Peyer's patch (tissue), 4 donors: ENCODE measurements around the gene SLC6A16. TPM values are rescaled to one million over a fixed set of nuclear protein-coding genes. Genes with fewer than 3 reads are reported as not detected.

Experiments
- DNase-seq, 3 donors: peaks; one replicate each; pipeline ENCODE4 v3.0.0-alpha.2; 2017 to 2019
- H3K27ac ChIP-seq, 4 donors: fragments of 200-600 bp; sonication (generic); one replicate each; pipeline ENCODE4 v1.5.1; 2016 to 2019
- H3K27me3 ChIP-seq, 2 donors: fragments of 200-600 bp; sonication (generic); one replicate each; pipeline ENCODE4 v1.5.1; 2019
- H3K36me3 ChIP-seq, 3 donors: fragments of 200-600 bp; sonication (generic); one replicate each; pipeline ENCODE4 v1.5.1; 2016 to 2019
- H3K4me1 ChIP-seq, 4 donors: fragments of 200-600 bp; sonication (generic); one replicate each; pipeline ENCODE4 v1.5.1; 2016 to 2019
- H3K4me3 ChIP-seq, 4 donors: fragments of 200-600 bp; sonication (generic); 1 replicate in 3 of 4; 2 replicates in 1 of 4; pipeline ENCODE4 v1.5.1; 2016 to 2019; ENCODE audit warnings: mild to moderate bottlenecking in 1 of 4
- H3K9me3 ChIP-seq, 4 donors: fragments of 200-600 bp; sonication (generic); one replicate each; pipeline ENCODE4 v1.5.1; 2016 to 2019; ENCODE audit warnings: mild to moderate bottlenecking in 1 of 4
- POLR2A ChIP-seq, 2 donors: fragments of 450-650 bp; IDR thresholded peaks; one replicate each; pipeline ENCODE4 v1.5.1; 2017; ENCODE audit warnings: antibody characterized with exemption in 2 of 2, mild to moderate bottlenecking in 2 of 2, moderate library complexity in 2 of 2
- total RNA-seq, 4 donors: library from RNA; depleted of rRNA; stranded (reverse); fragments of >200 nt; gene quantifications; one replicate each; pipeline ENCODE4 v1.1.0, GENCODE V29; 2016
- TF ChIP-seq, protein P1 (sequence below), 6 experiments: fragments of 450-650 bp in 4 of 6; fragments of 200-600 bp in 2 of 6; sonication (generic) in 1 of 6; IDR thresholded peaks; one replicate each; pipeline ENCODE4 v1.5.1; 2017 to 2019; ENCODE audit warnings: antibody characterized with exemption in 6 of 6, mild to moderate bottlenecking in 3 of 6, moderate library complexity in 1 of 6

Gene SLC6A16
- total RNA-seq, 4 donors from 2014 or later = 0.27 to 5.8 TPM; not detected in 2

DNA sequence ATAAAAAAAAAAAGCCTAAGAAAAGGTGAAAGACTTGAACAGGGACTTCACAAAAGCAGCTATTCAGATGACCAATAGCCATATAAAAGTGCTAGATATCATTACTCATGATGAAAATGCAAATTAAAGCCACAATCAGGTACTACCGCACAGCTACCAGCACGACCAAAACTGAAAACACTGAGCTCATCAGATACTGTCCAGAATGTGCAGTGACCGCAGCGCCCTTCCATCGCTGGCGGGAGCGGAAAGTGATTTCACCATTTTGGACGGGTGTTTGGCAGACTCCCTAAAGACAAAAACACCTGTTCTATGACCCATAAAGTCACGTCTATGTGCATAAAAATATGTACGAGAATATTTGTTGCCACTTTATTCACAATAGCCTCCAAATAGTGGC lies 60.7 kb downstream of the SLC6A16 start:
- no peaks in the 10 kb centered on the region for H3K36me3 ChIP-seq
- H3K27me3 ChIP-seq = no peaks in the 10 kb centered on the region
- no peaks in the 10 kb centered on the region for H3K4me1 ChIP-seq
- H3K9me3 ChIP-seq = peaks cover 0 to 16% (median 4%) of the 10 kb centered on the region in 4 donors
- no peak overlapping the region for H3K27ac ChIP-seq
- H3K4me3 ChIP-seq = no peak overlapping the region
- TF ChIP-seq, protein P1, sequence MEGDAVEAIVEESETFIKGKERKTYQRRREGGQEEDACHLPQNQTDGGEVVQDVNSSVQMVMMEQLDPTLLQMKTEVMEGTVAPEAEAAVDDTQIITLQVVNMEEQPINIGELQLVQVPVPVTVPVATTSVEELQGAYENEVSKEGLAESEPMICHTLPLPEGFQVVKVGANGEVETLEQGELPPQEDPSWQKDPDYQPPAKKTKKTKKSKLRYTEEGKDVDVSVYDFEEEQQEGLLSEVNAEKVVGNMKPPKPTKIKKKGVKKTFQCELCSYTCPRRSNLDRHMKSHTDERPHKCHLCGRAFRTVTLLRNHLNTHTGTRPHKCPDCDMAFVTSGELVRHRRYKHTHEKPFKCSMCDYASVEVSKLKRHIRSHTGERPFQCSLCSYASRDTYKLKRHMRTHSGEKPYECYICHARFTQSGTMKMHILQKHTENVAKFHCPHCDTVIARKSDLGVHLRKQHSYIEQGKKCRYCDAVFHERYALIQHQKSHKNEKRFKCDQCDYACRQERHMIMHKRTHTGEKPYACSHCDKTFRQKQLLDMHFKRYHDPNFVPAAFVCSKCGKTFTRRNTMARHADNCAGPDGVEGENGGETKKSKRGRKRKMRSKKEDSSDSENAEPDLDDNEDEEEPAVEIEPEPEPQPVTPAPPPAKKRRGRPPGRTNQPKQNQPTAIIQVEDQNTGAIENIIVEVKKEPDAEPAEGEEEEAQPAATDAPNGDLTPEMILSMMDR (IDR thresholded peaks at IDR 0.05) = no peak
- no peak for TF ChIP-seq POLR2A (IDR thresholded peaks at IDR 0.05)
- DNase-seq = no peak

DNA sequence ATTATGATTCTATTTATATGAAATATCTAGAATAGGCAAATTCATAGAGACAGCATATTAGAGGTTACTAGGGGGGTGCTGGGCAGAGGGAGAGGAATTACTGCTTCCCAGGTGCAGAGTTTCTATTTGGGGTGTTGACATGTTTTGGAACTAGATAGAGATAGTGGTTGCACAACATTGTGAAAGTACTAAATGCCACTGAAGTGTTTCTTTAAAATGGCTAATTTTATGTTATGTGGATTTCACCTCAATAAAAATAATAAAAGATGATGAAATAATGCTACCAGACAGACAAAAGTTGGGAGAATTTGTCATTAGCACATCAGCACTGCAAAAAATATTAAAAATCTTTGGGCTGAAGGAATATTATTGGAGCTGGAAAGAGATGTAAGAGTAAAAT lies 63.4 kb downstream of the SLC6A16 start:
- Histone ChIP-seq H3K27ac (no peak overlapping the region), H3K36me3 (no peaks in the 10 kb centered on the region), H3K4me1 (no peaks in the 10 kb centered on the region), H3K4me3 (no peak overlapping the region), H3K9me3 (peaks cover 0 to 26% (median 10%) of the 10 kb centered on the region in 4 donors), H3K27me3 (no peaks in the 10 kb centered on the region)
- no peak for DNase-seq
- TF ChIP-seq, protein P1 (IDR thresholded peaks at IDR 0.05) = no peak
- no peak for TF ChIP-seq POLR2A (IDR thresholded peaks at IDR 0.05)

DNA sequence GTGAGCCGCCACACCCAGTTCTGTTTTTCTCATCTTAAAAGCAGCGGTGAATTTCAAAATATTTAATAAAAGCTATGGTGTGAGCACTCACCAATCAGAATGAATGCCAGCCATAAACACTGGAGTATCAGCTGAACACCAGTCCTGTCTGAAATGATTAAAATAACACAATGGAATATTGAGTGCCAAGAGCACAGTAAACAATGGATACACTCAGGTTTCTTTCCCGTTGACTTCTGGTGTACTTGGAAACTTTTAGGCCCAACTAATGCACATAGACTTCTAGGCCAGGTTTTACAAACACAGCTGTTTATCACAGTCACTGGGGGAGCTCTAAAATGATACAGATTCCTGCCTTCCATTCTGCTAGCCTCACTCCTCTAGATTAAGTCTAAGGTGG lies 68.3 kb downstream of the SLC6A16 start:
- Histone ChIP-seq H3K36me3 (no peaks in the 10 kb centered on the region), H3K27me3 (no peaks in the 10 kb centered on the region), H3K4me1 (no peaks in the 10 kb centered on the region), H3K27ac (no peak overlapping the region), H3K9me3 (peaks cover 0 to 21% (median 7%) of the 10 kb centered on the region in 4 donors), H3K4me3 (no peak overlapping the region)
- TF ChIP-seq, protein P1 (IDR thresholded peaks at IDR 0.05) = no peak
- TF ChIP-seq POLR2A (IDR thresholded peaks at IDR 0.05) = no peak
- DNase-seq = no peak

DNA sequence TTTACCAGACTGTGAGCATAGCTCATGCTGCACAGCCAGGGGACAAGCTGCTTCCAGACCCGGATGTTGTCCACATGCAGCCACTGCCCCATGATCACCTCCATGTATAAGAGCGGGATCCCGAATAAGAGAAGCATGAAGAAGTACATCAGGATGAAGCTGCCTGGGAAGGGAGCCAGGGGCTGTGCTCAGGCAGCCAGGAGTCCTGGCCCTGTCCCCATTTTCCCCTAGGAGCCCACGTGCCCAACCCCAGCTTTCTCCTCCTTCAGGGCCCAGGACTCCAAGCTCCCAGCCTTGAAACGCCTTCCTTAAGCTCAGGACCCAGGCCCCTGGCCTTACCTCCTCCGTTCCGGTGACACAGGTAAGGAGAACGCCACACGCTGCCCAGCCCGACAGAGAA lies 69.3 kb downstream of the SLC6A16 start:
- no peak for DNase-seq
- no peaks in the 10 kb centered on the region for H3K4me1 ChIP-seq

DNA sequence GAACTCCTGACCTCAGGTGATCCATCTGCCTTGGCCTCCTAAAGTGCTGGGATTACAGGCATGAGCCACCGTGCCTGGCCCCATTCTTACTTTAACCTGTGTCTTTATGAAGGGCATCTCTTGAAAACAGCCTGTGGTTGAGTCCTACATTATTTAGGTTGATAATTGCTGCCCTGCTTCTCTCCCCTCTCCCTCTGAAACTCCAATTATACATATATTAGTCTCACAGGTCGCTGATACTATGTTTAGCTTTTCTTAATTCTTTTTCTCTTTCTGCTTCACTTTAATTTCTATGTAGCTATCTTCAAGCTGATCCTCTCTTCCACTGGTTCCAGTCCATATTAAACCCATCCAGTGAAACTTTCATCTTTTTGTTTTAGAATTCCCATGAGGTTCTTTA lies 75.1 kb downstream of the SLC6A16 start:
- Histone ChIP-seq H3K36me3 (no peaks in the 10 kb centered on the region), H3K9me3 (no peaks in the 10 kb centered on the region), H3K4me3 (no peak overlapping the region), H3K4me1 (no peaks in the 10 kb centered on the region), H3K27me3 (no peaks in the 10 kb centered on the region), H3K27ac (no peak overlapping the region)
- no peak for TF ChIP-seq POLR2A (IDR thresholded peaks at IDR 0.05)
- TF ChIP-seq, protein P1 (IDR thresholded peaks at IDR 0.05) = no peak
- DNase-seq = no peak

More for the DNA sequence above, 69.3 kb downstream of the SLC6A16 start:
- H3K27ac ChIP-seq = no peak overlapping the region
- H3K4me3 ChIP-seq = no peak overlapping the region
- no peaks in the 10 kb centered on the region for H3K36me3 ChIP-seq
- TF ChIP-seq, protein P1 (IDR thresholded peaks at IDR 0.05) = no peak
- H3K27me3 ChIP-seq = no peaks in the 10 kb centered on the region
- H3K9me3 ChIP-seq = peaks cover 0 to 21% (median 7%) of the 10 kb centered on the region in 4 donors

DNA sequence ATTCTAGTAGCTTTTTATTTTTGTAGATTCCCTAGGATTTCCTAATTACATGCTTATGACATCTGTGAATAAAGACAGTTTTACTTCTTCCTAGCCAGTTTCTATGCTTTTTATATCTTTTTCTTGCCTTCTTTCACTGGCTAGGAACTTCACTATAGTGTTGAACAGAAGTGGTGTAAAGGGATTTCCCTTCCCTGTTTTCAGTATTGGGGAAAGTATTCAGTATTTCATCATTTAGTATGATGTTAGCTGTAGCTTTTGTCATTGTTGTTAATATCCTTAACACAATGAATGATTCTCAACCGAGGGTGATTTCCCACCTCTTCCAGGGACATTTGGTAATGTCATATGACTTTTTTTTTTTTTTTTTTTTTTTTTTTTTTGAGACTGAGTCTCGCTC lies 77.3 kb downstream of the SLC6A16 start:
- TF ChIP-seq, protein P1 (IDR thresholded peaks at IDR 0.05) = no peak
- TF ChIP-seq POLR2A (IDR thresholded peaks at IDR 0.05) = no peak
- H3K27me3 ChIP-seq = no peaks in the 10 kb centered on the region
- H3K36me3 ChIP-seq = no peaks in the 10 kb centered on the region
- no peaks in the 10 kb centered on the region for H3K4me1 ChIP-seq
- no peak for DNase-seq
- no peak overlapping the region for H3K4me3 ChIP-seq
- no peak overlapping the region for H3K27ac ChIP-seq
- no peaks in the 10 kb centered on the region for H3K9me3 ChIP-seq
